Measurements from ENCODE around the gene HLCS. TPM values are rescaled to one million over a fixed set of nuclear protein-coding genes. Genes with fewer than 3 reads are reported as not detected.
A peak's percentile ranks its signal among the peaks of the same experiment; 100 is the strongest.

Gene HLCS
- total and polyA plus RNA-seq, 2 of the 4 experiments (the other 2 are of a cell fraction): 10.6 to 21.0 TPM

DNA sequence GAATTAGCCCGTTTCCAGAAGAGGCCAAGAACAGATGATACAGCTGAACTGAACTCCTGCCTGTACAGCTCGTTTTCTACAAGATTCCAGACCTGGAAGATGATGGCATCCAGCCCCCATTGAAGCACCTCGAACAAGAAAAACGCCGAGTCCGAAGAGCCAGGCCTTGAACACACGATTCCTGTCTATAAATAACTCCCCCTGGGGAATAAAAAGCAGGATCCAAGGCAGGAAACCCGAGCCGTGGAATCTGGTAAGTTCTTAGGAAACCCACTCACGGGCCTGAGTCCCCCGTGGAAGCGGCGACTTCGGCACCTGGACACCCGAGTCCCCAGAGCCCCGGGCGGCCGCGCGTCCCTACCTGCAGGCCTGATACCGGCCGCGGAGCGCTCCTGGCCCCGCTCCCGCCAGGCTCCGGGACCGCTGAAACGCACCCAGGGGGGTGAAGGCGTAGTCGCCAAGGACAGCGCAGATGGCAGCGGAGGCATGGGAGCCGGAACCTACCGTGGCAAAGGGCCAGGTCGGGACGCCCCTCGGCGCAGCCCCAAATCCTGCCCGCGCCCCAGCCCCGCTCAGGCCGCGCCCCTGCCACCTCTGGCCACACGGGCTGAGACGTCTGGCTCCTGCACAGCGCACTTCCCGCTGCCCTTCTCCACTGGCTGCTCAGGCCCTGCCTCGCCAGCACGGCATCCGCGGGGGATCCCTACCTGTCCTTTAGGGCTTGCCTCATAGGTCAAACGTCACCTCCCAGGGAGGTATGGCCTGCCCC, 14.0 kb upstream of the HLCS start:
- Histone ChIP-seq H2AK5ac (ENCODE audit: low read depth, low read length) (no peak overlapping the region), H3K4me1 (ENCODE audit: control insufficient read depth, insufficient read depth, low read length) (peaks cover 5% of the 10 kb centered on the region), H3K9me1 (ENCODE audit: insufficient read depth, low read length) (0 out of 2 replicates have a peak, but pooled peaks cover 4% of the 10 kb centered on the region), H3K23ac (ENCODE audit: low read depth, low read length) (no peak overlapping the region), H3K4me2 (ENCODE audit: low read depth, low read length) (peak overlapping the region; percentile 62; the same call in 1 of the 2 replicates), H2BK15ac (ENCODE audit: low read depth, low read length) (no peak overlapping the region), H3K9me3 (ENCODE audit: control insufficient read depth, insufficient read depth, low read length) (no peaks in the 10 kb centered on the region), H4K20me1 (ENCODE audit: insufficient read depth, low read length) (no peaks in the 10 kb centered on the region), H3K18ac (ENCODE audit: low read depth, low read length) (no peak overlapping the region), H3K9ac (ENCODE audit: low read depth, low read length) (0 out of 2 replicates have a peak overlapping the region, but pooled peaks have one; percentile 11), H4K5ac (ENCODE audit: low read depth, low read length) (0 out of 2 replicates have a peak overlapping the region, but pooled peaks have one; percentile 9), H2BK120ac (ENCODE audit: low read depth, low read length) (no peak overlapping the region), H2AFZ (replicated peaks; ENCODE audit: low read length, poor library complexity) (peak overlapping the region; percentile 88), H3K27ac (ENCODE audit: insufficient read depth, low read length) (no peak overlapping the region), H3K14ac (replicated peaks; ENCODE audit: low read depth, low read length) (no peak overlapping the region), H3K56ac (ENCODE audit: extremely low read depth, insufficient read depth, low read length) (no peak overlapping the region), H2BK20ac (ENCODE audit: low read depth, low read length) (no peak overlapping the region), H3K79me1 (ENCODE audit: low read depth in 1 of 2, low read length in 2 of 2) (peaks cover 0 to 6% of the 10 kb centered on the region in 2 experiments; a peak in 1 of 4 replicates), H3K4ac (ENCODE audit: low read depth, low read length) (no peak overlapping the region), H2AK9ac (replicated peaks; ENCODE audit: low read depth, low read length, poor library complexity) (no peak overlapping the region), H3K27me3 (ENCODE audit: control insufficient read depth, insufficient read depth, low read length) (no peaks in the 10 kb centered on the region; the same call in 1 of the 2 replicates), H4K91ac (ENCODE audit: insufficient read depth, low read depth, low read length) (no peak overlapping the region), H3K4me3 (ENCODE audit: insufficient read depth, low read depth, low read length) (peak overlapping the region; percentile 22; the same call in 1 of the 2 replicates), H4K8ac (ENCODE audit: low read depth in 2 of 2, low read length in 2 of 2) (peak overlapping the region in 1 of 2 experiments; percentile 24; a peak in 1 of 4 replicates), H3K36me3 (ENCODE audit: control insufficient read depth, insufficient read depth, low read length) (no peaks in the 10 kb centered on the region), H2BK5ac (ENCODE audit: low read depth, low read length, poor library complexity, severe bottlenecking) (no peak overlapping the region)
- dilution Hi-C loops (cut with HindIII; ENCODE audit: low sequenced_read_pairs, unreplicated experiment): no loop called here
- ATAC-seq (ENCODE audit: low read depth) (peak; percentile 31; the same call in 1 of the 2 replicates), DNase-seq (no peak)
- CTCF ChIA-PET: no interaction called here
- POLR2A ChIA-PET (ENCODE audit: unreplicated experiment): no interaction called here
- in situ Hi-C loops (cut with MboI; ENCODE audit: low sequenced_read_pairs): no loop called here
- intact Hi-C loops (cut with micrococcal nuclease): no loop called here
- BruUV-seq (replicated peaks): no TSS peak
- 22% methylated on average over 29 of the region's 53 CpGs; no CpG with 5 or more reads in 1 of the 2 experiments for WGBS, 2 experiments (ENCODE audit: extremely low coverage in 2 of 2, insufficient read length in 1 of 2)
- TF ChIP-seq POLR2A (IDR thresholded peaks at IDR 0.05; ENCODE audit: low read depth, low read length): no peak
- TF ChIP-seq CHD1 (IDR thresholded peaks at IDR 0.05; ENCODE audit: low read depth, low read length): no peak
- TF ChIP-seq, protein P1, sequence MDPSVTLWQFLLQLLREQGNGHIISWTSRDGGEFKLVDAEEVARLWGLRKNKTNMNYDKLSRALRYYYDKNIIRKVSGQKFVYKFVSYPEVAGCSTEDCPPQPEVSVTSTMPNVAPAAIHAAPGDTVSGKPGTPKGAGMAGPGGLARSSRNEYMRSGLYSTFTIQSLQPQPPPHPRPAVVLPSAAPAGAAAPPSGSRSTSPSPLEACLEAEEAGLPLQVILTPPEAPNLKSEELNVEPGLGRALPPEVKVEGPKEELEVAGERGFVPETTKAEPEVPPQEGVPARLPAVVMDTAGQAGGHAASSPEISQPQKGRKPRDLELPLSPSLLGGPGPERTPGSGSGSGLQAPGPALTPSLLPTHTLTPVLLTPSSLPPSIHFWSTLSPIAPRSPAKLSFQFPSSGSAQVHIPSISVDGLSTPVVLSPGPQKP (IDR thresholded peaks at IDR 0.05; ENCODE audit: borderline replicate concordance, low read depth, low read length): no peak
- TF ChIP-seq BHLHE40 (IDR thresholded peaks at IDR 0.05; ENCODE audit: low read depth, low read length): no peak
- TF ChIP-seq RCOR1 (IDR thresholded peaks at IDR 0.05; ENCODE audit: insufficient replicate concordance, low read length): no peak
- TF ChIP-seq RFX5 (IDR thresholded peaks at IDR 0.05; ENCODE audit: low read depth, low read length): no peak
- TF ChIP-seq FOS (IDR thresholded peaks at IDR 0.05; ENCODE audit: low read depth, low read length): no peak
- TF ChIP-seq, protein P2, sequence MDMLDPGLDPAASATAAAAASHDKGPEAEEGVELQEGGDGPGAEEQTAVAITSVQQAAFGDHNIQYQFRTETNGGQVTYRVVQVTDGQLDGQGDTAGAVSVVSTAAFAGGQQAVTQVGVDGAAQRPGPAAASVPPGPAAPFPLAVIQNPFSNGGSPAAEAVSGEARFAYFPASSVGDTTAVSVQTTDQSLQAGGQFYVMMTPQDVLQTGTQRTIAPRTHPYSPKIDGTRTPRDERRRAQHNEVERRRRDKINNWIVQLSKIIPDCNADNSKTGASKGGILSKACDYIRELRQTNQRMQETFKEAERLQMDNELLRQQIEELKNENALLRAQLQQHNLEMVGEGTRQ (IDR thresholded peaks at IDR 0.05; ENCODE audit: low read depth, low read length): no peak
- no peak for TF ChIP-seq SMC3 (IDR thresholded peaks at IDR 0.05; ENCODE audit: low read depth, low read length)
- TF ChIP-seq, protein P3, sequence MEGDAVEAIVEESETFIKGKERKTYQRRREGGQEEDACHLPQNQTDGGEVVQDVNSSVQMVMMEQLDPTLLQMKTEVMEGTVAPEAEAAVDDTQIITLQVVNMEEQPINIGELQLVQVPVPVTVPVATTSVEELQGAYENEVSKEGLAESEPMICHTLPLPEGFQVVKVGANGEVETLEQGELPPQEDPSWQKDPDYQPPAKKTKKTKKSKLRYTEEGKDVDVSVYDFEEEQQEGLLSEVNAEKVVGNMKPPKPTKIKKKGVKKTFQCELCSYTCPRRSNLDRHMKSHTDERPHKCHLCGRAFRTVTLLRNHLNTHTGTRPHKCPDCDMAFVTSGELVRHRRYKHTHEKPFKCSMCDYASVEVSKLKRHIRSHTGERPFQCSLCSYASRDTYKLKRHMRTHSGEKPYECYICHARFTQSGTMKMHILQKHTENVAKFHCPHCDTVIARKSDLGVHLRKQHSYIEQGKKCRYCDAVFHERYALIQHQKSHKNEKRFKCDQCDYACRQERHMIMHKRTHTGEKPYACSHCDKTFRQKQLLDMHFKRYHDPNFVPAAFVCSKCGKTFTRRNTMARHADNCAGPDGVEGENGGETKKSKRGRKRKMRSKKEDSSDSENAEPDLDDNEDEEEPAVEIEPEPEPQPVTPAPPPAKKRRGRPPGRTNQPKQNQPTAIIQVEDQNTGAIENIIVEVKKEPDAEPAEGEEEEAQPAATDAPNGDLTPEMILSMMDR (conservative IDR thresholded peaks at IDR 0.05; ENCODE audit: low read depth, low read length): no peak
- TF ChIP-seq MXI1 (IDR thresholded peaks at IDR 0.05; ENCODE audit: borderline replicate concordance, low read depth, low read length): no peak
- no peak for TF ChIP-seq CEBPB (IDR thresholded peaks at IDR 0.05; ENCODE audit: low read depth, low read length)
- no peak for TF ChIP-seq RAD21 (IDR thresholded peaks at IDR 0.05; ENCODE audit: low read length)
- no peak for TF ChIP-seq NFE2L2 (IDR thresholded peaks at IDR 0.05; ENCODE audit: low read depth, low read length)

Data from IMR-90 (cell line).